SK-N-SH (cell line): ENCODE measurements around the gene FXYD5.

Experiments
- CTCF ChIP-seq: fragments of 200-600 bp; sonication (generic); IDR thresholded peaks from 2 replicates; pipeline ENCODE4 v1.6.1; 2017; ENCODE audit warnings: antibody characterized with exemption, mild to moderate bottlenecking, moderate library complexity
- ELF1 ChIP-seq: IDR thresholded peaks from 2 replicates; pipeline ENCODE4 v1.4.0; 2012
- EP300 ChIP-seq, 2 experiments: IDR thresholded peaks; 2 replicates each; pipeline versions ENCODE4 v1.4.0 to v1.6.1; 2012; ENCODE audit warnings: borderline replicate concordance in 1 of 2, low read depth in 1 of 2, low read length in 1 of 2
- EZH2phosphoT487 ChIP-seq: fragments of 200-600 bp; sonication (generic); IDR thresholded peaks from 2 replicates; pipeline ENCODE4 v1.6.1; 2017; ENCODE audit warnings: low read depth, mixed run types, mild to moderate bottlenecking, antibody characterized with exemption, moderate library complexity, borderline replicate concordance
- FOXM1 ChIP-seq: IDR thresholded peaks from 2 replicates; pipeline ENCODE4 v1.4.0; 2012; ENCODE audit warnings: low read depth, mild to moderate bottlenecking
- JUND ChIP-seq: IDR thresholded peaks from 2 replicates; pipeline ENCODE4 v1.4.0; 2012
- MAX ChIP-seq: IDR thresholded peaks from 2 replicates; pipeline ENCODE4 v1.4.0; 2012; ENCODE audit warnings: low read depth
- POLR2AphosphoS5 ChIP-seq: IDR thresholded peaks from 2 replicates; pipeline ENCODE4 v1.6.1; 2012; ENCODE audit warnings: low read depth, low read length
- RAD21 ChIP-seq: IDR thresholded peaks from 2 replicates; pipeline ENCODE4 v1.6.1; 2012; ENCODE audit warnings: mild to moderate bottlenecking, low read length
- REST ChIP-seq: IDR thresholded peaks from 2 replicates; pipeline ENCODE4 v1.6.1; 2012; ENCODE audit warnings: mild to moderate bottlenecking, low read depth, low read length, moderate library complexity
- RFX5 ChIP-seq: IDR thresholded peaks from 2 replicates; pipeline ENCODE4 v1.6.1; 2012; ENCODE audit warnings: mild to moderate bottlenecking, improper control_type of control experiment, low read length
- SIN3A ChIP-seq: IDR thresholded peaks from 2 replicates; pipeline ENCODE4 v1.6.1; 2012; ENCODE audit warnings: low read depth, mild to moderate bottlenecking, low read length, moderate library complexity, borderline replicate concordance
- YY1 ChIP-seq: IDR thresholded peaks from 2 replicates; pipeline ENCODE4 v1.4.0; 2012; ENCODE audit warnings: low read depth, mild to moderate bottlenecking

GRCh38 chr19:35122687-35123551 is 31.6 kb upstream of the FXYD5 start:
- no peak for TF ChIP-seq YY1
- no peak for TF ChIP-seq EZH2phosphoT487
- no peak for TF ChIP-seq CTCF
- no peak for TF ChIP-seq POLR2AphosphoS5
- no peak for TF ChIP-seq REST
- no peak for TF ChIP-seq FOXM1
- TF ChIP-seq RFX5: no peak
- TF ChIP-seq ELF1: no peak
- no peak for TF ChIP-seq SIN3A
- TF ChIP-seq RAD21: no peak
- TF ChIP-seq JUND: no peak
- no peak for TF ChIP-seq EP300 (IDR thresholded peaks at IDR 0.05; ENCODE audit: borderline replicate concordance in 1 of 2, low read depth in 1 of 2, low read length in 1 of 2)
- TF ChIP-seq MAX: no peak
